Measurements from ENCODE around the gene ZBTB7C.

GRCh38 chr18:48036641-48037421 is 372.4 kb downstream of the ZBTB7C start:
- no peak for TF ChIP-seq CTCF (conservative IDR thresholded peaks at IDR 0.05 in 1 of 2, IDR thresholded peaks at IDR 0.05 in 1 of 2; ENCODE audit: extremely low read depth in 1 of 2, insufficient read depth in 1 of 2, low read depth in 1 of 2, low read length in 2 of 2)
- no peak for TF ChIP-seq EZH2 (IDR thresholded peaks at IDR 0.05; ENCODE audit: borderline replicate concordance, low read length)

Measured in mammary epithelial cell (primary cell).